Small intestine (tissue), 16 donors: ENCODE data around the gene CCL1. TPM values are rescaled to one million over a fixed set of nuclear protein-coding genes. Genes with fewer than 3 reads are reported as not detected.

Experiments
- DNase-seq, 2 donors: peaks; one replicate each; pipeline versions ENCODE4 v3.0.0 to v3.0.0-alpha.2; 2013
- FAIRE-seq: peaks from 2 replicates; lab custom pipeline; 2012; peaks lifted over from hg19 to GRCh38; lab: Jason Lieb, UNC
- H3K27ac ChIP-seq, 3 donors: one replicate each; pipeline ENCODE4 v1.5.1; 2013; ENCODE audit warnings: low read length in 2 of 3, mild to moderate bottlenecking in 2 of 3, control low read depth in 1 of 3, inconsistent platforms in 1 of 3, low read depth in 1 of 3, moderate library complexity in 1 of 3
- H3K27me3 ChIP-seq, 3 donors: one replicate each; pipeline ENCODE4 v1.6.1; 2013; ENCODE audit warnings: low read length in 3 of 3, inconsistent platforms in 1 of 3; ENCODE audit not compliant: control insufficient read depth in 3 of 3, insufficient read depth in 3 of 3
- H3K36me3 ChIP-seq, 3 donors: one replicate each; pipeline ENCODE4 v1.6.1; 2013; ENCODE audit warnings: low read length in 3 of 3, inconsistent platforms in 1 of 3, low read depth in 1 of 3, mild to moderate bottlenecking in 1 of 3, moderate library complexity in 1 of 3; ENCODE audit not compliant: control insufficient read depth in 3 of 3, insufficient read depth in 2 of 3
- H3K4me1 ChIP-seq, 3 donors: one replicate each; pipeline ENCODE4 v1.6.1; 2013; ENCODE audit warnings: low read length in 2 of 3, inconsistent platforms in 1 of 3, low read depth in 1 of 3, mild to moderate bottlenecking in 1 of 3, moderate library complexity in 1 of 3; ENCODE audit not compliant: control insufficient read depth in 3 of 3, insufficient read depth in 2 of 3
- H3K4me3 ChIP-seq, 3 donors: one replicate each; pipeline ENCODE4 v1.5.1; 2013; ENCODE audit warnings: low read length in 3 of 3, control low read depth in 1 of 3, inconsistent platforms in 1 of 3, low read depth in 1 of 3, mild to moderate bottlenecking in 1 of 3, moderate library complexity in 1 of 3
- H3K9me3 ChIP-seq, 2 donors: one replicate each; pipeline ENCODE4 v1.6.1; 2013; ENCODE audit warnings: low read depth in 1 of 2, low read length in 1 of 2; ENCODE audit not compliant: control insufficient read depth in 2 of 2, insufficient read depth in 1 of 2
- WGBS, 3 donors: extraction: QIAGEN DNeasy Blood & Tissue Kit; methylation state at CpG; one replicate each; pipeline ENCODE4 v1.1.7; 2013; 5-methylcytosine and 5-hydroxymethylcytosine counted together
- long read RNA-seq, 10 donors: transcript quantifications; one replicate each; lab custom pipeline, GENCODE V29; 2026
- polyA plus RNA-seq, 4 donors: library from polyadenylated mRNA; stranded (reverse) in 3 of 4; unstranded in 1 of 4; fragments of 200-250 nt in 3 of 4; fragments of 120-200 nt in 1 of 4; gene quantifications; one replicate each; pipeline versions ENCODE4 v1.2.1 to v1.2.3, GENCODE V29; 2013
- donor health status: healthy with polysubstance abuse.
- donor health status: control.
- donor health status: control.
- donor health status: Bipolar disorder and iron deficiency.
- donor health status: healthy.

CCL1 gene, protein sequence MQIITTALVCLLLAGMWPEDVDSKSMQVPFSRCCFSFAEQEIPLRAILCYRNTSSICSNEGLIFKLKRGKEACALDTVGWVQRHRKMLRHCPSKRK
- not detected for polyA plus RNA-seq
- long read RNA-seq, donor 1: 0 reads
- long read RNA-seq, donor 2: 0 reads
- long read RNA-seq, donor 3: 0 reads
- long read RNA-seq, donor 4: 0 reads
- long read RNA-seq, donor 5: 0 reads
- long read RNA-seq, donor 6: 0 reads
- long read RNA-seq, donor 7: 0 reads
- long read RNA-seq, donor 8: 0 reads
- long read RNA-seq, donor 9: 0 reads
- long read RNA-seq, donor 10: 0 reads

DNA sequence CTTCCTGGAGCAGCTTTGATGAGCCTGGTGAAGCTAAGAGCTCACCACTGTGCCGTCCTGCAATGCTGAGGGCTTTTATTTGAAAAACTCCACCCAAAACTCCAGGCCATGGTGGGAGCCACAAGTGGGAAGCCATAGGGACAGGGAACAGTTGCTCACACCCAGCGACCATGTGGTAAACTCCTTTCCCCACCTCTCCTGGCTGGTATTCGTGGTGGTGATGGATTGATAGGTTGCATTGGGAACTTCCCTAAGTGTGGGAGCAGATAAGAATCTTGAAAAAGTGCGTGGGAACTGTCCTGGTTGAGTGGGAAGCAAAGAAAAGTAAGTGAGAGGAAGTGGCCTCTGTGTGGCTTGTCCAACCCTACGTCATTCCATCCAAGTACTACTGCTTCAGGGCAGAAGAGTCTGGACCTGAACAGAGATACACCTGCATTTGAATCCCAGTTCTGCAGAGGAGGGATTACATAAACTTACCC lies at the start of gene CCL1:
TSS of gene CCL1 (minus strand) at position 51 of the 479 bp plus-strand sequence. CDS start 72 bp downstream, outside the sequence.
- Histone ChIP-seq H3K36me3 (no peaks in the 10 kb centered on the region), H3K9me3 (no peaks in the 10 kb centered on the region), H3K4me1 (no peaks in the 10 kb centered on the region), H3K27me3 (no peaks in the 10 kb centered on the region), H3K4me3 (no peak within 1 kb of the TSS), H3K27ac (no peak within 1 kb of the TSS)
- WGBS, 3 donors: 26 to 57% (median 36%) methylated on average over 5 of the region's 5 CpGs
- no peak for FAIRE-seq
- no peak for DNase-seq

DNA sequence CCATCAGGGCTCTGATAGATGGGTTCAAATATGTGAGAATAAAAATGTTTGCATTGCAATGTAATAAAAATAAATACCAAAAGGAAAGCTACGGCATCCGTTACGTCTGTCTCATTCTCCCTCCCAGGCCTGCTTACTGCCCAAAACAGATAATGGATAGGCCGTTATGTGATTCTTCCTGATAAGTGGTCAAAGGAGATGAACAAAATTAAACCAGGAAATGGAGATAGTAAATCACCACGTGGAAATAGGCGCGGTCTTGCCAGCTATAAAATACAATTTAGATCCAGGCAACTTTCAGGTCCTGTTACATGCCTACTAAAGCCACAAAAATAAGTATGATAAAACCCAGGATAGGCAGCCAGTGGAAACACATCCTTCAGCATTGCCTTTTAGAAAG lies 49.5 kb upstream of the CCL1 start:
- no peaks in the 10 kb centered on the region for H3K4me1 ChIP-seq
- H3K27ac ChIP-seq: no peak overlapping the region
- no peak for FAIRE-seq
- no peaks in the 10 kb centered on the region for H3K9me3 ChIP-seq
- no peak overlapping the region for H3K4me3 ChIP-seq
- H3K36me3 ChIP-seq: no peaks in the 10 kb centered on the region
- DNase-seq: no peak
- peaks cover 0 to 11% (median 9%) of the 10 kb centered on the region in 3 donors for H3K27me3 ChIP-seq
- 27 to 40% (median 38%) methylated on average over 7 of the region's 7 CpGs for WGBS, 3 donors

DNA sequence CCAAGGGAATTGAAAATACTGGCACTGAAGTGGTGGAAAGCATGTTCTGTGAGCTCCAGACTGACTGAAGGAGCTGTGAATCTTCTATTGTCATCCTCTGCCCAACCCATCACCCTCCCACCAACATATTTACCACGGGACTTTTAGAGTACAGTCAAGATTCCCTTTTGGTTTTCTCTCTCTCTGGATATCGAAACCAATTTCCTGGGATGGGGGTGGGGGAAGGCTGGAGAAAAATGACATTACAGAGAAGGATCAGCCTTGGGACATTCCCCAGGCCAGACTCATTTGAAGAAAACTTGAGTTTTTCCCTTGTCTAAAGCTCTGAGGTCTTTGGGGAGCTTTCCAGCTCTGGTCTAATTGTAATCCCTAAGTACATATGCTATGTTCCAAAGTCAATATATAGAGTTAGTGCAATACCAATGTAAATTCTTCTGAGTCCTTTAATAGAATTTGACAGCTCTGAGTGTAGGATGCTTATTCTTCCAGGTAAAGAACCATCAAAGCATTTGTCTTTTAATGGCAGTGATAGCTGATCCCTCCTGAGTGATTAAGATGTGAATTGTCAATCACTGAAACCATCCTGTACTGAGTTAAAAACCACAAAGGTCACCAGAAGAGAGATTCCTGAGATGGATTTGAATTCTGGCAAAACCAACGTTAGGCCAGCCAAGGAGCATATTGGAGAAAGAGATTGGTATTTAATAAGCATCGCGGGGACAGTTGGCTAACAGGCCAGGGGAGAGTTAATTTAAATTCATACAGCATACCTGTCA lies 48.8 kb upstream of the CCL1 start:
- Histone ChIP-seq H3K27me3 (peaks cover 0 to 11% (median 9%) of the 10 kb centered on the region in 3 donors), H3K4me3 (no peak overlapping the region), H3K36me3 (no peaks in the 10 kb centered on the region), H3K9me3 (no peaks in the 10 kb centered on the region), H3K4me1 (no peaks in the 10 kb centered on the region), H3K27ac (no peak overlapping the region)
- DNase-seq (no peak), FAIRE-seq (no peak)
- WGBS, 3 donors: 52 to 66% (median 55%) methylated on average over 5 of the region's 5 CpGs

DNA sequence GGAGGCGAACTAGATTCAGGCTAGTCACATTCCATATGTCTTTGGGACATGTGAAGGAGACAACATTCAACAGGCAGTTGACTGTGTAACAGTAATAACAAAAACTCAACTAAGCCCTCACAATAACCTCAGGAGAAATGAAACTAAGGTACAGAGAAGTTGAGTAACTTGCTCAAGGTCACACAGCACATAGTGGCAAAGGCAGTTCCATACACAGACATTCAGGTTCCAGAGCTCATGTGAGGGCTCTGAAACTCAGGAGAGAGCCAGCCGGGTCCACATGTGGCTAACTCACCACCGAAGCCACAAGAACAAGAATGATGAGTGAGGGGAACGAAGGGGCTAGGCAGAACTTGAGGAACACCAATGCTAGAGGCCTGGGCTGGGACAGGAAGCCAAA lies 46.3 kb upstream of the CCL1 start:
- FAIRE-seq: no peak
- H3K4me3 ChIP-seq: no peak overlapping the region
- peaks cover 0 to 11% (median 9%) of the 10 kb centered on the region in 3 donors for H3K27me3 ChIP-seq
- H3K9me3 ChIP-seq: no peaks in the 10 kb centered on the region
- no peaks in the 10 kb centered on the region for H3K36me3 ChIP-seq
- 68 to 81% (median 81%) methylated on average over 4 of the region's 4 CpGs for WGBS, 3 donors
- H3K4me1 ChIP-seq: no peaks in the 10 kb centered on the region
- H3K27ac ChIP-seq: no peak overlapping the region
- no peak for DNase-seq

GRCh38 chr17:34408439-34408838 lies 45.4 kb upstream of the CCL1 start:
- H3K27me3 ChIP-seq: peaks cover 0 to 11% (median 5%) of the 10 kb centered on the region in 3 donors
- H3K9me3 ChIP-seq: no peaks in the 10 kb centered on the region
- no peak overlapping the region for H3K4me3 ChIP-seq
- DNase-seq (no peak), FAIRE-seq (no peak)
- no peak overlapping the region for H3K27ac ChIP-seq
- WGBS, 3 donors: 74 to 86% (median 83%) methylated on average over 1 of the region's 1 CpG
- no peaks in the 10 kb centered on the region for H3K4me1 ChIP-seq
- no peaks in the 10 kb centered on the region for H3K36me3 ChIP-seq

- H3K4me3 ChIP-seq: no peak overlapping the region
- DNase-seq (no peak), FAIRE-seq (no peak)
- H3K27ac ChIP-seq: no peak overlapping the region
- H3K36me3 ChIP-seq: no peaks in the 10 kb centered on the region
- no peaks in the 10 kb centered on the region for H3K4me1 ChIP-seq
- 73 to 80% (median 77%) methylated on average over 6 of the region's 6 CpGs for WGBS, 3 donors
- peaks cover 0 to 5% (median 5%) of the 10 kb centered on the region in 3 donors for H3K27me3 ChIP-seq
- H3K9me3 ChIP-seq: no peaks in the 10 kb centered on the region
These were observed 43.2 kb upstream of the CCL1 start for GRCh38 chr17:34406226-34406625.

GRCh38 chr17:34403006-34403405 lies 40.0 kb upstream of the CCL1 start:
- no peak for FAIRE-seq
- 58 to 60% (median 60%) methylated on average over 4 of the region's 4 CpGs for WGBS, 3 donors
- Histone ChIP-seq H3K36me3 (no peaks in the 10 kb centered on the region), H3K27me3 (peaks cover 0 to 1% (median 0%) of the 10 kb centered on the region in 3 donors), H3K9me3 (no peaks in the 10 kb centered on the region), H3K4me1 (no peaks in the 10 kb centered on the region), H3K4me3 (no peak overlapping the region), H3K27ac (no peak overlapping the region)
- no peak for DNase-seq

DNA sequence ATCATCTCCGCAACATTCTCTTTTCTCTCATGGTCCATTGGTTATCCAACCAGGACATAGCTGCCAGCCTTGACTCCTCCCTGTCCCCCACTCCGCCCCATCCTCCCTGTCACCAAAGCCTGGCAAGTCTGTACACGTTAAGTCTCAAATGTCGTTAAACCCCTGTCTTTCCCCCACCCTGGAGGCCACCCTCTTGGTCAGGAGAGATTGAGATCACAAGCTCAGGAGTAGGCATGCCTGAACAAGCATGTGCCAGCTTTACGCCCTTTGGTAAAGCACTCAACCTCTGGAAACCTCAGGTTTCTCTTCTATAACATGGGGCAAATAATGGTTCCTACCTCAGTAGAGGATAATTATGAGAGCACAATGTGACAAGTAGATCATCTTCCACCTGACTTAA lies 38.1 kb upstream of the CCL1 start:
- DNase-seq: no peak
- Histone ChIP-seq H3K4me1 (no peaks in the 10 kb centered on the region), H3K27me3 (peaks cover 0 to 1% (median under 1%) of the 10 kb centered on the region in 3 donors), H3K27ac (no peak overlapping the region), H3K4me3 (no peak overlapping the region), H3K36me3 (no peaks in the 10 kb centered on the region), H3K9me3 (no peaks in the 10 kb centered on the region)
- FAIRE-seq: no peak
- 81 to 85% (median 85%) methylated on average over 5 of the region's 5 CpGs for WGBS, 3 donors
